GM12878 (cell line): ENCODE data around the gene CLIC3. TPM values are rescaled to one million over a fixed set of nuclear protein-coding genes. Genes with fewer than 3 reads are reported as not detected.

Source experiments
- ATAC-seq: fragments of 200-7000 bp; cut with Tn5 transposase; 3 replicates; pipeline ENCODE4 v1.9.1; 2020; ENCODE audit warnings: mild to moderate bottlenecking, moderate library complexity
- BruUV-seq: library from RNA; stranded (reverse); fragments of 400-500 nt; replicated peaks from 2 replicates; lab custom pipeline; 2021; lab: Mats Ljungman, UMichigan
- CTCF ChIA-PET: fragments of 300-600 bp; sonication (Branson Sonifier 250); formaldehyde crosslinking; extraction: SDS; loops from one replicate; lab custom pipeline; 2021; ENCODE audit warnings: inconsistent platforms; lab: Yijun Ruan, JAX
- POLR2A ChIA-PET: fragments of 350-600 bp; formaldehyde crosslinking; extraction: SDS; loops from one replicate; lab custom pipeline; 2021; ENCODE audit warnings: inconsistent platforms; lab: Charles Lee
- RAD21 ChIA-PET: fragments of 300-600 bp; sonication (Branson Sonifier 250); formaldehyde crosslinking; loops from one replicate; lab custom pipeline; 2023; ENCODE audit warnings: antibody characterized with exemption; ENCODE audit not compliant: unreplicated experiment; lab: Charles Lee
- SMC1A ChIA-PET: fragments of 300-600 bp; sonication (Branson Sonifier 250); formaldehyde crosslinking; loops from one replicate; lab custom pipeline; 2023; ENCODE audit not compliant: unreplicated experiment, uncharacterized antibody; lab: Charles Lee
- DNase-seq: peaks from one replicate; pipeline ENCODE4 v3.0.0-alpha.2; 2011; ENCODE audit warnings: low read depth, low spot score
- FAIRE-seq: peaks from 3 replicates; lab custom pipeline; 2011; peaks lifted over from hg19 to GRCh38; lab: Jason Lieb, UNC
- H2AFZ ChIP-seq: 2 replicates; pipeline ENCODE4 v1.6.0; 2011; ENCODE audit warnings: low read depth, low read length, control low read depth; ENCODE audit not compliant: control insufficient read depth
- H3K27ac ChIP-seq: 2 replicates; pipeline ENCODE4 v1.5.1; 2011; ENCODE audit warnings: control low read depth; ENCODE audit not compliant: control insufficient read depth, insufficient read depth
- H3K27me3 ChIP-seq, 2 experiments: replicated peaks in 1 of 2; 2 replicates each; pipeline versions ENCODE4 v1.6.0 to v1.6.1; 2011; ENCODE audit warnings: low read length in 1 of 2; ENCODE audit not compliant: control insufficient read depth in 2 of 2, insufficient read depth in 2 of 2
- H3K36me3 ChIP-seq, 2 experiments: 2 replicates each; pipeline ENCODE4 v1.5.1; 2011; ENCODE audit warnings: low read length in 1 of 2; ENCODE audit not compliant: control insufficient read depth in 2 of 2, insufficient read depth in 2 of 2
- H3K4me1 ChIP-seq: 2 replicates; pipeline ENCODE4 v1.6.1; 2011; ENCODE audit warnings: mild to moderate bottlenecking, low read length, moderate library complexity, mixed read lengths; ENCODE audit not compliant: control insufficient read depth, insufficient read depth
- H3K4me2 ChIP-seq: 2 replicates; pipeline ENCODE4 v1.6.0; 2011; ENCODE audit warnings: control low read depth; ENCODE audit not compliant: control insufficient read depth, insufficient read depth
- H3K4me3 ChIP-seq: fragments of 200-600 bp; sonication (generic); 2 replicates; pipeline ENCODE4 v1.5.1; 2016
- H3K79me2 ChIP-seq: 2 replicates; pipeline ENCODE4 v1.6.0; 2011; ENCODE audit warnings: low read length; ENCODE audit not compliant: control insufficient read depth, insufficient read depth
- H3K9ac ChIP-seq: 2 replicates; pipeline ENCODE4 v1.8.0; 2011; ENCODE audit warnings: low read length, control low read depth, mixed read lengths; ENCODE audit not compliant: control insufficient read depth, insufficient read depth
- H3K9me3 ChIP-seq: replicated peaks from 3 replicates; pipeline ENCODE4 v1.5.1; 2011; ENCODE audit warnings: mild to moderate bottlenecking, low read length; ENCODE audit not compliant: control insufficient read depth, insufficient read depth
- H4K20me1 ChIP-seq: 2 replicates; pipeline ENCODE4 v1.6.0; 2011; ENCODE audit not compliant: control insufficient read depth, insufficient read depth
- BHLHE40 ChIP-seq, 2 experiments: fragments of 450-650 bp in 1 of 2; IDR thresholded peaks; 2 replicates each; pipeline ENCODE4 v1.6.1; 2011 to 2017; ENCODE audit warnings: low read depth in 2 of 2, borderline replicate concordance in 1 of 2, improper control_type of control experiment in 1 of 2, low read length in 1 of 2, mild to moderate bottlenecking in 1 of 2
- CREB1 ChIP-seq: IDR thresholded peaks from 2 replicates; pipeline ENCODE4 v1.6.1; 2012; ENCODE audit warnings: low read depth, mild to moderate bottlenecking, inconsistent platforms
- ELK1 ChIP-seq: IDR thresholded peaks from 2 replicates; pipeline ENCODE4 v1.6.1; 2012; ENCODE audit warnings: low read depth, low read length, improper control_type of control experiment
- IRF4 ChIP-seq: IDR thresholded peaks from 2 replicates; pipeline ENCODE4 v1.6.1; 2011; ENCODE audit warnings: low read depth, low read length
- MAX ChIP-seq: IDR thresholded peaks from 2 replicates; pipeline ENCODE4 v1.6.1; 2012; ENCODE audit warnings: low read depth, low read length, improper control_type of control experiment
- MEF2A ChIP-seq: IDR thresholded peaks from 2 replicates; pipeline ENCODE4 v1.6.1; 2011; ENCODE audit warnings: low read depth, mild to moderate bottlenecking, low read length, moderate library complexity; ENCODE audit not compliant: insufficient read depth
- MXI1 ChIP-seq: fragments of 150-350 bp; IDR thresholded peaks from 2 replicates; pipeline ENCODE4 v1.6.1; 2011; ENCODE audit warnings: low read depth, mild to moderate bottlenecking, inconsistent platforms, low read length, improper control_type of control experiment
- POLR2AphosphoS5 ChIP-seq: IDR thresholded peaks from 2 replicates; pipeline ENCODE4 v1.6.1; 2011; ENCODE audit warnings: mild to moderate bottlenecking, low read length, inconsistent platforms
- SMAD5 ChIP-seq: IDR thresholded peaks from 2 replicates; pipeline ENCODE4 v1.6.1; 2016; ENCODE audit warnings: antibody characterized with exemption, low read depth
- SREBF2 ChIP-seq: IDR thresholded peaks from 2 replicates; pipeline ENCODE4 v1.6.1; 2012; ENCODE audit warnings: mild to moderate bottlenecking, low read length
- SUZ12 ChIP-seq: fragments of 200-600 bp; sonication (generic); IDR thresholded peaks from one replicate; pipeline ENCODE4 v1.6.1; 2018; ENCODE audit warnings: antibody characterized with exemption, mild to moderate bottlenecking; ENCODE audit not compliant: unreplicated experiment
- ZNF217 ChIP-seq: fragments of 450-650 bp; IDR thresholded peaks from 2 replicates; pipeline ENCODE4 v1.6.1; 2017; ENCODE audit warnings: antibody characterized with exemption, mild to moderate bottlenecking
- ZNF24 ChIP-seq: fragments of 450-650 bp; IDR thresholded peaks from 2 replicates; pipeline ENCODE4 v1.6.1; 2017; ENCODE audit warnings: antibody characterized with exemption, mild to moderate bottlenecking
- WGBS: methylation state at CpG from one replicate; pipeline ENCODE4 v1.1.6; 2016; ENCODE audit warnings: low lambda C conversion rate; ENCODE audit not compliant: insufficient replicate concordance, insufficient coverage; ENCODE audit errors: missing lambda C conversion rate; 5-methylcytosine and 5-hydroxymethylcytosine counted together
- in situ Hi-C: fragments of 300-500 bp; cut with MboI; formaldehyde crosslinking; loops from 9 replicates; pipeline ENCODE4 v1.14.3; 2018; ENCODE audit warnings: mixed read lengths
- intact Hi-C: fragments of 100-400 bp; cut with micrococcal nuclease; formaldehyde crosslinking; loops from one replicate; pipeline ENCODE4 v1.14.2; 2022; ENCODE audit not compliant: unreplicated experiment
- polyA plus RNA-seq, 11 experiments: library from polyadenylated mRNA; depleted of rRNA in 4 of 11; unstranded in 6 of 11; stranded (reverse) in 5 of 11; fragments of >200 nt; fragmentation: Nextera tagmentation in 4 of 11; fragmentation: Illumina TruSeq in 1 of 11; extraction: Ambion mirVana in 4 of 11; extraction: Trizol in 1 of 11; gene quantifications; 1 replicate in 1 of 11; 2 replicates in 10 of 11; pipeline versions ENCODE4 v1.2.1 to v1.2.3, GENCODE V29; 2011 to 2016; ENCODE audit warnings: inconsistent platforms in 2 of 11, missing spikeins in 2 of 11, low read depth in 1 of 11
- total RNA-seq, 4 experiments: library from RNA; depleted of rRNA in 3 of 4; stranded (reverse); fragments of >200 nt in 3 of 4; fragmentation: Illumina TruSeq in 1 of 4; extraction: Trizol in 1 of 4; gene quantifications; 2 replicates each; pipeline versions ENCODE4 v1.2.1 to v1.2.3, GENCODE V29; 2013 to 2021

Gene CLIC3
- total and polyA plus RNA-seq, 10 of the 15 experiments (the other 5 are each of a cell fraction or from before 2014, with no cell fraction given): 0.31 TPM; not detected in 9

GRCh38 chr9:137039611-137040366, 43.4 kb upstream of the CLIC3 start:
- intact Hi-C loops (loop anchor here (5.0 to 10.0 kb wide), 2 partner anchors 185 to 192 kb away; partner anchors contain the start of genes CYSRT1, PHPT1, RNF208 and RNF224), in situ Hi-C loops (loop anchor here (5.0 kb wide), 2 partner anchors 92 to 242 kb away; partner anchors contain the start of genes C8G and CCDC183)
- Histone ChIP-seq H3K27me3 (peaks cover 2 to 8% of the 10 kb centered on the region in 2 experiments; a peak in 3 of 4 replicates), H2AFZ (no peak overlapping the region), H3K4me2 (no peak overlapping the region), H3K9ac (no peak overlapping the region), H3K27ac (no peak overlapping the region), H3K4me3 (no peak overlapping the region), H3K4me1 (peaks cover 4% of the 10 kb centered on the region), H3K36me3 (no peaks in the 10 kb centered on the region), H3K9me3 (no peaks in the 10 kb centered on the region), H3K79me2 (no peaks in the 10 kb centered on the region), H4K20me1 (no peaks in the 10 kb centered on the region)
- DNase-seq: no peak
- 59% methylated on average over 27 of the region's 32 CpGs for WGBS
- SMC1A ChIA-PET: no interaction called here
- CTCF ChIA-PET: interaction anchor here (1.0 to 2.2 kb wide), 2 partner anchors 10 to 91 kb away, joined by 3 to 9 read pairs; no protein-coding TSS in a partner anchor
- POLR2A ChIA-PET: no interaction called here
- ATAC-seq: no peak
- no TSS peak for BruUV-seq
- no peak for FAIRE-seq
- TF ChIP-seq CREB1: no peak
- RAD21 ChIA-PET: interaction anchor here (1.8 kb wide), 1 partner anchor 92 kb away, joined by 6 read pairs; no protein-coding TSS in a partner anchor

GRCh38 chr9:137038916-137039315, 42.5 kb upstream of the CLIC3 start:
- intact Hi-C loops: loop anchor here (5.0 kb wide), 1 partner anchor 192 kb away; the partner anchor contains the start of gene PHPT1
- no peaks in the 10 kb centered on the region for H4K20me1 ChIP-seq
- 22% methylated on average over 9 of the region's 9 CpGs for WGBS
- H3K27ac ChIP-seq: no peak overlapping the region
- no peak overlapping the region for H3K9ac ChIP-seq
- H3K27me3 ChIP-seq: peaks cover 2 to 5% of the 10 kb centered on the region in 2 experiments; a peak in 2 of 4 replicates
- no peak overlapping the region for H2AFZ ChIP-seq
- no peak for TF ChIP-seq BHLHE40 (IDR thresholded peaks at IDR 0.05; ENCODE audit: borderline replicate concordance in 1 of 2, low read depth in 2 of 2, low read length in 1 of 2)
- TF ChIP-seq POLR2AphosphoS5: no peak
- no peak for TF ChIP-seq SMAD5
- no peak for TF ChIP-seq ZNF24
- TF ChIP-seq ELK1: no peak
- TF ChIP-seq SUZ12: no peak
- no peak for TF ChIP-seq IRF4
- TF ChIP-seq MXI1: no peak
- TF ChIP-seq MAX: no peak
- TF ChIP-seq ZNF217: no peak
- TF ChIP-seq MEF2A: no peak
- TF ChIP-seq SREBF2: no peak
- DNase-seq (no peak), FAIRE-seq (no peak), ATAC-seq (no peak)
- no peaks in the 10 kb centered on the region for H3K79me2 ChIP-seq
- peaks cover 10% of the 10 kb centered on the region for H3K4me1 ChIP-seq
- no peaks in the 10 kb centered on the region for H3K9me3 ChIP-seq
- no peaks in the 10 kb centered on the region for H3K36me3 ChIP-seq
- H3K4me3 ChIP-seq: no peak overlapping the region
- SMC1A ChIA-PET: no interaction called here
- in situ Hi-C loops: loop anchor here (5.0 kb wide), 2 partner anchors 92 to 242 kb away; partner anchors contain the start of genes C8G and CCDC183
- no TSS peak for BruUV-seq
- RAD21 ChIA-PET: interaction anchor here (1.8 kb wide), 1 partner anchor 91 kb away, joined by 6 read pairs; no protein-coding TSS in a partner anchor
- POLR2A ChIA-PET: no interaction called here
- CTCF ChIA-PET: interaction anchor here (1.0 to 2.2 kb wide), 3 partner anchors 9 to 91 kb away, joined by 3 to 9 read pairs (median 5); no protein-coding TSS in a partner anchor
- H3K4me2 ChIP-seq: no peak overlapping the region
